HepG2 (cell line): Measurements from ENCODE around the gene ZNF765. TPM values are rescaled to one million over a fixed set of nuclear protein-coding genes. Genes with fewer than 3 reads are reported as not detected.

ENCODE experiments used
- ATAC-seq: fragments of 200-7000 bp; cut with Tn5 transposase; 3 replicates; pipeline ENCODE4 v1.9.1; 2020; ENCODE audit warnings: mild to moderate bottlenecking, moderate library complexity
- BruUV-seq: library from RNA; stranded (reverse); fragments of 400-500 nt; replicated peaks from 2 replicates; lab custom pipeline; 2021; lab: Mats Ljungman, UMichigan
- CTCF ChIA-PET: fragments of 300-600 bp; formaldehyde crosslinking; extraction: SDS; loops from one replicate; lab custom pipeline; 2021; ENCODE audit warnings: low total read pairs, inconsistent platforms, low intra/inter-chr PET ratio; lab: Yijun Ruan, JAX
- POLR2A ChIA-PET: fragments of 350-600 bp; sonication (Branson Sonifier 250); formaldehyde crosslinking; loops from one replicate; lab custom pipeline; 2020; ENCODE audit warnings: antibody characterized with exemption, inconsistent platforms; lab: Yijun Ruan, JAX
- DNase-seq: peaks from one replicate; pipeline ENCODE4 v3.0.0-alpha.2; 2015; ENCODE audit warnings: low spot score
- FAIRE-seq: peaks from 3 replicates; lab custom pipeline; 2011; peaks lifted over from hg19 to GRCh38; lab: Jason Lieb, UNC
- H2AFZ ChIP-seq: one replicate; pipeline ENCODE4 v1.6.1; 2011; ENCODE audit warnings: low read length, inconsistent platforms
- H3K27ac ChIP-seq: fragments of 300-600 bp; 3 replicates; pipeline ENCODE4 v1.8.0; 2011; ENCODE audit warnings: mixed run types, mild to moderate bottlenecking, mixed read lengths, low read length, inconsistent platforms; ENCODE audit not compliant: insufficient read depth; ENCODE audit errors: extremely low read length
- H3K27me3 ChIP-seq, 2 experiments: fragments of 200-600 bp in 1 of 2; 2 replicates in 1 of 2; 3 replicates in 1 of 2; pipeline versions ENCODE4 v1.6.0 to v1.8.0; 2011; ENCODE audit warnings: low read length in 2 of 2, mild to moderate bottlenecking in 2 of 2, moderate library complexity in 2 of 2, inconsistent platforms in 1 of 2; ENCODE audit not compliant: insufficient read depth in 2 of 2, control insufficient read depth in 1 of 2
- H3K36me3 ChIP-seq, 2 experiments: fragments of 200-600 bp in 1 of 2; replicated peaks in 1 of 2; 2 replicates in 1 of 2; 3 replicates in 1 of 2; pipeline versions ENCODE4 v1.5.1 to v1.8.0; 2011; ENCODE audit warnings: low read length in 2 of 2, inconsistent platforms in 1 of 2; ENCODE audit not compliant: insufficient read depth in 2 of 2, control insufficient read depth in 1 of 2
- H3K4me1 ChIP-seq: 2 replicates; pipeline ENCODE4 v1.5.1; 2012; ENCODE audit warnings: low read length, inconsistent platforms; ENCODE audit not compliant: insufficient read depth
- H3K4me2 ChIP-seq: 2 replicates; pipeline ENCODE4 v1.6.0; 2011; ENCODE audit warnings: low read depth, low read length, inconsistent platforms
- H3K4me3 ChIP-seq, 3 experiments: fragments of 200-600 bp in 1 of 3; sonication (generic), shearing (Covaris generic) in 1 of 3; replicated peaks in 1 of 3; 2 replicates each; pipeline ENCODE4 v1.5.1; 2011 to 2016; ENCODE audit warnings: low read length in 3 of 3, inconsistent platforms in 2 of 3, low read depth in 2 of 3, mild to moderate bottlenecking in 2 of 3, control low read depth in 1 of 3, mixed read lengths in 1 of 3; ENCODE audit not compliant: insufficient read depth in 1 of 3
- H3K79me2 ChIP-seq: one replicate; pipeline ENCODE4 v1.6.1; 2011; ENCODE audit warnings: low read length, inconsistent platforms; ENCODE audit not compliant: insufficient read depth
- H3K9ac ChIP-seq: 2 replicates; pipeline ENCODE4 v1.6.0; 2011; ENCODE audit warnings: mild to moderate bottlenecking, low read depth, low read length, inconsistent platforms; ENCODE audit not compliant: insufficient read depth
- H3K9me3 ChIP-seq: 2 replicates; pipeline ENCODE4 v1.5.1; 2012; ENCODE audit warnings: mild to moderate bottlenecking, low read length
- H4K20me1 ChIP-seq: 2 replicates; pipeline ENCODE4 v1.6.0; 2011; ENCODE audit warnings: inconsistent platforms, mild to moderate bottlenecking, low read length, moderate library complexity; ENCODE audit not compliant: insufficient read depth
- AKAP8 ChIP-seq: sonication (generic); formaldehyde crosslinking; IDR thresholded peaks from 2 replicates; pipeline ENCODE4 v1.5.1; 2020; ENCODE audit warnings: mild to moderate bottlenecking, missing genetic modification reagents
- ARID3A ChIP-seq: IDR thresholded peaks from 2 replicates; pipeline ENCODE4 v1.6.1; 2012; ENCODE audit warnings: low read depth, low read length, improper control_type of control experiment
- DNMT1 ChIP-seq: sonication (generic); formaldehyde crosslinking; IDR thresholded peaks from 2 replicates; pipeline ENCODE4 v1.5.1; 2020; ENCODE audit warnings: mild to moderate bottlenecking, missing genetic modification reagents
- GABPA ChIP-seq, 2 experiments: IDR thresholded peaks; 2 replicates each; pipeline ENCODE4 v1.6.1; 2011 to 2016; ENCODE audit warnings: low read depth in 2 of 2, low read length in 1 of 2, missing biosample characterization in 1 of 2, missing genetic modification characterization in 1 of 2
- KAT8 ChIP-seq: IDR thresholded peaks from 2 replicates; pipeline ENCODE4 v1.6.1; 2016; ENCODE audit warnings: missing genetic modification reagents, missing compliant biosample characterization
- RBM39 ChIP-seq: fragments of 200-400 bp; formaldehyde crosslinking; IDR thresholded peaks from one replicate; pipeline ENCODE4 v1.6.1; 2018; ENCODE audit warnings: antibody characterized with exemption, mild to moderate bottlenecking, low read depth, low read length; ENCODE audit not compliant: poor library complexity, severe bottlenecking
- SNAI1 ChIP-seq: sonication (generic); formaldehyde crosslinking; IDR thresholded peaks from 2 replicates; pipeline ENCODE4 v1.5.0; 2020; ENCODE audit warnings: mild to moderate bottlenecking, missing genetic modification reagents, borderline replicate concordance
- SSRP1 ChIP-seq: IDR thresholded peaks from 2 replicates; pipeline ENCODE4 v1.6.1; 2016; ENCODE audit warnings: control low read depth
- STAG1 ChIP-seq: sonication (generic); formaldehyde crosslinking; IDR thresholded peaks from 2 replicates; pipeline ENCODE4 v1.4.0; 2020; ENCODE audit warnings: missing genetic modification reagents
- TARDBP ChIP-seq: sonication (generic); formaldehyde crosslinking; IDR thresholded peaks from 2 replicates; pipeline ENCODE4 v1.8.0; 2022; ENCODE audit warnings: mild to moderate bottlenecking, missing genetic modification reagents
- XBP1 ChIP-seq: sonication (generic); formaldehyde crosslinking; IDR thresholded peaks from 2 replicates; pipeline ENCODE4 v1.5.0; 2020; ENCODE audit warnings: missing genetic modification reagents
- ZNF263 ChIP-seq: sonication (generic); formaldehyde crosslinking; IDR thresholded peaks from 2 replicates; pipeline ENCODE4 v1.4.0; 2020; ENCODE audit warnings: missing genetic modification reagents
- WGBS: methylation state at CpG from one replicate; pipeline ENCODE4 v1.1.6; 2017; ENCODE audit warnings: low lambda C conversion rate; 5-methylcytosine and 5-hydroxymethylcytosine counted together
- in situ Hi-C: cut with HindIII; loops from 2 replicates; pipeline ENCODE4 v1.10.0; 2017; ENCODE audit warnings: low pct_unique_long_range_greater_than_20kb; ENCODE audit not compliant: extremely low pct_ligation_motif_present
- intact Hi-C: fragments of 100-400 bp; cut with micrococcal nuclease; formaldehyde crosslinking; loops from one replicate; pipeline ENCODE4 v1.10.0; 2022; ENCODE audit not compliant: unreplicated experiment
- polyA plus RNA-seq, 8 experiments: library from polyadenylated mRNA; depleted of rRNA in 3 of 8; stranded (reverse) in 7 of 8; unstranded in 1 of 8; fragments of >200 nt; fragmentation: Illumina TruSeq in 4 of 8; extraction: Trizol in 4 of 8; gene quantifications; 2 replicates each; pipeline versions ENCODE4 v1.2.1 to v1.2.3, GENCODE V29; 2011 to 2016; ENCODE audit warnings: low read depth in 4 of 8, missing spikeins in 1 of 8, mixed read lengths in 1 of 8; ENCODE audit not compliant: insufficient read depth in 1 of 8
- total RNA-seq, 5 experiments: library from RNA; depleted of rRNA; stranded (reverse); fragments of >200 nt; fragmentation: Illumina TruSeq; extraction: Trizol; gene quantifications; 2 replicates each; pipeline ENCODE4 v1.2.3, GENCODE V29; 2016; ENCODE audit warnings: low read depth in 1 of 5
- TF ChIP-seq, protein P1 (sequence below): sonication (generic); formaldehyde crosslinking; IDR thresholded peaks from 2 replicates; pipeline ENCODE4 v1.5.0; 2020; ENCODE audit warnings: mild to moderate bottlenecking, missing genetic modification reagents, moderate library complexity
- TF ChIP-seq, protein P2 (sequence below), 2 experiments: sonication (generic) in 1 of 2; formaldehyde crosslinking in 1 of 2; IDR thresholded peaks; 2 replicates each; pipeline versions ENCODE4 v1.4.0 to v1.6.1; 2018 to 2020; ENCODE audit warnings: missing genetic modification reagents in 2 of 2, borderline replicate concordance in 1 of 2, low read depth in 1 of 2, mild to moderate bottlenecking in 1 of 2, missing biosample characterization in 1 of 2
- TF ChIP-seq, protein P3 (sequence below): sonication (generic); formaldehyde crosslinking; IDR thresholded peaks from 2 replicates; pipeline ENCODE4 v1.4.0; 2020; ENCODE audit warnings: missing genetic modification reagents

ZNF765 gene
- total and polyA plus RNA-seq, 2 of the 13 experiments (the other 11 are each of a cell fraction or from before 2014, with no cell fraction given): 5.0 to 14.5 TPM

DNA sequence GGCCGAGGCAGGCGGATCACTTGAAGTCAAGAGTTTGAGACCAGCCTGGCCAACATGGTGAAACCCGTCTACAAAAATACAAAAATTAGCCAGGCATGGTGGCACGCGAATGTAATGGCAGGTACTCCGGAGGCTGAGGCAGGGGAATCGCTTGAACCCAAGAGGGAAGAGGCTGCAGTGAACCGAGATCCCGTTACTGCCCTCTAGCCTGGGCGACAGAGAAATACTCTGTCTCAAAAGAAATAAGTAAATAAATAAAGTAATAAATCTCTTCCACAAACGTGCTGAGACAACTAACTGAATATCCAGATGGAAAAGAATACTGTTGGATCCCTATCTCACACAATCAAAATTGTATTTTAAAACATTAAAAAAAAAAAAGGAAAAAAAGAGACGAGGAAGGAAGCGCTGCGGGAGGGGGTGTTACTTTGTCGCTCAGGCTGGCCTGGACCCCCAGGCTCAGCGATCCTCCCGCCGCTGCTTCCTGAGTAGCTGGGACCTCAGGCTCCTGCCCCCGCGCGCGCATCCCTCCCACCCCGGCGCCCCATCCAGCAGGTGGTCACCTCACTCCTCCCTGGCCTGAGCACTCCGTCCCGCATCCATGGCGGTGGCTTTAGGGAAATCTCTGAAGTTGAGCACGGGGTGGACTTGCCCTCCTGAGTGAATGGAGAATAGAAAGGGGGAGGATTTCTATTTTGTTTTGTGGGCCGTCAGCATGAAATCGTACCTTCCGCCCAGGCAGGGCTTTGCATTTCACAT lies 72.0 kb downstream of the ZNF765 start:
- 27% methylated on average over 22 of the region's 31 CpGs for WGBS
- no peaks in the 10 kb centered on the region for H4K20me1 ChIP-seq
- H3K27me3 ChIP-seq: no peaks in the 10 kb centered on the region; a peak in 1 of 5 replicates
- ChIA-PET POLR2A (no interaction called here), CTCF (no interaction called here)
- DNase-seq (no peak), ATAC-seq (peak; percentile 66), FAIRE-seq (no peak)
- H3K79me2 ChIP-seq: peaks cover 12% of the 10 kb centered on the region
- no peaks in the 10 kb centered on the region; a peak in 1 of 5 replicates for H3K36me3 ChIP-seq
- H3K9me3 ChIP-seq: no peaks in the 10 kb centered on the region
- peak overlapping the region; percentile 73 for H3K4me2 ChIP-seq
- TSS peak; percentile 90 for BruUV-seq
- peak overlapping the region; percentile 59 for H3K9ac ChIP-seq
- peak overlapping the region; percentile 87 for H3K27ac ChIP-seq
- peak overlapping the region; percentile 72 to 89 (median 89) for H3K4me3 ChIP-seq
- peak overlapping the region; percentile 83 for H2AFZ ChIP-seq
- H3K4me1 ChIP-seq: peaks cover 45% of the 10 kb centered on the region
- intact Hi-C loops (loop anchor here (2.0 kb wide), 1 partner anchor 36 kb away; the partner anchor contains the start of gene ZNF761), in situ Hi-C loops (no loop called here)
- TF ChIP-seq AKAP8 (CRISPR knock-in tag) (no peak), GABPA (IDR thresholded peaks at IDR 0.05; ENCODE audit: low read depth, low read length) (no peak), GABPA (CRISPR knock-in tag; IDR thresholded peaks at IDR 0.05; ENCODE audit: low read depth) (0 out of 2 replicates have a peak, but pooled peaks have one; percentile 7), SNAI1 (CRISPR knock-in tag) (no peak), ZNF263 (CRISPR knock-in tag) (peak; percentile 71), XBP1 (CRISPR knock-in tag) (no peak), SSRP1 (CRISPR knock-in tag) (no peak), DNMT1 (CRISPR knock-in tag) (0 out of 2 replicates have a peak, but pooled peaks have one; percentile 38), STAG1 (0 out of 2 replicates have a peak, but pooled peaks have one; percentile 13), ARID3A (no peak), KAT8 (0 out of 2 replicates have a peak, but pooled peaks have one; percentile 9), TARDBP (0 out of 2 replicates have a peak, but pooled peaks have one; percentile 13), RBM39 (no peak)
- TF ChIP-seq, protein P1, sequence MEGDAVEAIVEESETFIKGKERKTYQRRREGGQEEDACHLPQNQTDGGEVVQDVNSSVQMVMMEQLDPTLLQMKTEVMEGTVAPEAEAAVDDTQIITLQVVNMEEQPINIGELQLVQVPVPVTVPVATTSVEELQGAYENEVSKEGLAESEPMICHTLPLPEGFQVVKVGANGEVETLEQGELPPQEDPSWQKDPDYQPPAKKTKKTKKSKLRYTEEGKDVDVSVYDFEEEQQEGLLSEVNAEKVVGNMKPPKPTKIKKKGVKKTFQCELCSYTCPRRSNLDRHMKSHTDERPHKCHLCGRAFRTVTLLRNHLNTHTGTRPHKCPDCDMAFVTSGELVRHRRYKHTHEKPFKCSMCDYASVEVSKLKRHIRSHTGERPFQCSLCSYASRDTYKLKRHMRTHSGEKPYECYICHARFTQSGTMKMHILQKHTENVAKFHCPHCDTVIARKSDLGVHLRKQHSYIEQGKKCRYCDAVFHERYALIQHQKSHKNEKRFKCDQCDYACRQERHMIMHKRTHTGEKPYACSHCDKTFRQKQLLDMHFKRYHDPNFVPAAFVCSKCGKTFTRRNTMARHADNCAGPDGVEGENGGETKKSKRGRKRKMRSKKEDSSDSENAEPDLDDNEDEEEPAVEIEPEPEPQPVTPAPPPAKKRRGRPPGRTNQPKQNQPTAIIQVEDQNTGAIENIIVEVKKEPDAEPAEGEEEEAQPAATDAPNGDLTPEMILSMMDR: peak; percentile 45
- TF ChIP-seq, protein P2, sequence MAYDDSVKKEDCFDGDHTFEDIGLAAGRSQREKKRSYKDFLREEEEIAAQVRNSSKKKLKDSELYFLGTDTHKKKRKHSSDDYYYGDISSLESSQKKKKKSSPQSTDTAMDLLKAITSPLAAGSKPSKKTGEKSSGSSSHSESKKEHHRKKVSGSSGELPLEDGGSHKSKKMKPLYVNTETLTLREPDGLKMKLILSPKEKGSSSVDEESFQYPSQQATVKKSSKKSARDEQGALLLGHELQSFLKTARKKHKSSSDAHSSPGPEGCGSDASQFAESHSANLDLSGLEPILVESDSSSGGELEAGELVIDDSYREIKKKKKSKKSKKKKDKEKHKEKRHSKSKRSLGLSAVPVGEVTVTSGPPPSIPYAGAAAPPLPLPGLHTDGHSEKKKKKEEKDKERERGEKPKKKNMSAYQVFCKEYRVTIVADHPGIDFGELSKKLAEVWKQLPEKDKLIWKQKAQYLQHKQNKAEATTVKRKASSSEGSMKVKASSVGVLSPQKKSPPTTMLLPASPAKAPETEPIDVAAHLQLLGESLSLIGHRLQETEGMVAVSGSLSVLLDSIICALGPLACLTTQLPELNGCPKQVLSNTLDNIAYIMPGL (CRISPR knock-in tag; IDR thresholded peaks at IDR 0.05; ENCODE audit: borderline replicate concordance in 1 of 2, low read depth in 1 of 2): 0 out of 4 replicates have a peak, but pooled peaks have one; percentile 13 to 22
- TF ChIP-seq, protein P3, sequence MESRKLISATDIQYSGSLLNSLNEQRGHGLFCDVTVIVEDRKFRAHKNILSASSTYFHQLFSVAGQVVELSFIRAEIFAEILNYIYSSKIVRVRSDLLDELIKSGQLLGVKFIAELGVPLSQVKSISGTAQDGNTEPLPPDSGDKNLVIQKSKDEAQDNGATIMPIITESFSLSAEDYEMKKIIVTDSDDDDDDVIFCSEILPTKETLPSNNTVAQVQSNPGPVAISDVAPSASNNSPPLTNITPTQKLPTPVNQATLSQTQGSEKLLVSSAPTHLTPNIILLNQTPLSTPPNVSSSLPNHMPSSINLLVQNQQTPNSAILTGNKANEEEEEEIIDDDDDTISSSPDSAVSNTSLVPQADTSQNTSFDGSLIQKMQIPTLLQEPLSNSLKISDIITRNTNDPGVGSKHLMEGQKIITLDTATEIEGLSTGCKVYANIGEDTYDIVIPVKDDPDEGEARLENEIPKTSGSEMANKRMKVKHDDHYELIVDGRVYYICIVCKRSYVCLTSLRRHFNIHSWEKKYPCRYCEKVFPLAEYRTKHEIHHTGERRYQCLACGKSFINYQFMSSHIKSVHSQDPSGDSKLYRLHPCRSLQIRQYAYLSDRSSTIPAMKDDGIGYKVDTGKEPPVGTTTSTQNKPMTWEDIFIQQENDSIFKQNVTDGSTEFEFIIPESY (CRISPR knock-in tag): 0 out of 2 replicates have a peak, but pooled peaks have one; percentile 16
